ENCODE data around the gene NPB. TPM values are rescaled to one million over a fixed set of nuclear protein-coding genes. Genes with fewer than 3 reads are reported as not detected.
A peak's percentile ranks its signal among the peaks of the same experiment; 100 is the strongest.

Gene NPB
- total and polyA plus RNA-seq, 2 donors (not counting 1 experiment from before 2014, with no cell fraction given), result 0.44 TPM; not detected in 1

- H3K27me3 Mint-ChIP-seq, result no peaks in the 10 kb centered on the region
- H3K4me1 ChIP-seq (ENCODE audit: control insufficient read depth in 2 of 2, insufficient read depth in 2 of 2, low read length in 2 of 2), result peaks cover 10 to 25% of the 10 kb centered on the region in 2 donors
- no peaks in the 10 kb centered on the region for H3K9me3 Mint-ChIP-seq (ENCODE audit: insufficient read depth)
- intact Hi-C loops (cut with micrococcal nuclease), result loop anchor here (1.0 to 5.0 kb wide), 7 partner anchors 20 to 207 kb away; partner anchors contain the start of genes ARL16, MAFG, MCRIP1 and MRPL12
- ATAC-seq (ENCODE audit: low read depth) (no peak), DNase-seq (peak; percentile 55)
- no peaks in the 10 kb centered on the region for H3K27me3 ChIP-seq (replicated peaks in 1 of 4; ENCODE audit: control extremely low read depth in 1 of 4, control insufficient read depth in 3 of 4, insufficient read depth in 4 of 4, low read length in 3 of 4)
- H3K4me1 Mint-ChIP-seq, result peaks cover 19% of the 10 kb centered on the region
- peaks cover 2 to 45% of the 10 kb centered on the region in 2 experiments for H3K36me3 ChIP-seq (replicated peaks in 1 of 2; ENCODE audit: control extremely low read depth in 1 of 2, control insufficient read depth in 1 of 2, extremely low read depth in 1 of 2, insufficient read depth in 2 of 2, low read length in 1 of 2)
- H3K27ac Mint-ChIP-seq, result peak overlapping the region; percentile 88
- peak overlapping the region; percentile 38 for H2AFZ ChIP-seq (ENCODE audit: insufficient read depth, low read depth, low read length, poor library complexity, severe bottlenecking)
- peak overlapping the region; percentile 93 for H3K4me2 ChIP-seq (replicated peaks; ENCODE audit: low read depth, low read length, poor library complexity, severe bottlenecking)
- peaks cover 7% of the 10 kb centered on the region for H4K20me1 ChIP-seq (ENCODE audit: control insufficient read depth, insufficient read depth, low read length, poor library complexity, severe bottlenecking)
- peaks cover 50% of the 10 kb centered on the region for H3K79me2 ChIP-seq (ENCODE audit: control insufficient read depth, insufficient read depth, low read length)
- peak overlapping the region; percentile 84 for H3K9ac ChIP-seq (ENCODE audit: low read length)
- CTCF ChIA-PET, result interaction anchor here (0.7 kb wide), 1 partner anchor 18 kb away, joined by 3 read pairs; no protein-coding TSS in a partner anchor
- POLR2A ChIA-PET, result interaction anchor here (1.0 kb wide), 1 partner anchor 207 kb away, joined by 3 read pairs; the partner anchor contains the start of genes ARL16 and HGS
- H3K9me3 ChIP-seq (ENCODE audit: control extremely low read depth in 1 of 3, control insufficient read depth in 2 of 3, insufficient read depth in 1 of 3, low read length in 2 of 3), result no peaks in the 10 kb centered on the region
- WGBS (ENCODE audit: insufficient coverage), result 11% methylated on average over 65 of the region's 69 CpGs
- H3K4me3 Mint-ChIP-seq, result peak overlapping the region; percentile 83
- H3K27ac ChIP-seq (ENCODE audit: low read length in 2 of 2), result peak overlapping the region; percentile 34 to 83
- TF ChIP-seq, protein P1, sequence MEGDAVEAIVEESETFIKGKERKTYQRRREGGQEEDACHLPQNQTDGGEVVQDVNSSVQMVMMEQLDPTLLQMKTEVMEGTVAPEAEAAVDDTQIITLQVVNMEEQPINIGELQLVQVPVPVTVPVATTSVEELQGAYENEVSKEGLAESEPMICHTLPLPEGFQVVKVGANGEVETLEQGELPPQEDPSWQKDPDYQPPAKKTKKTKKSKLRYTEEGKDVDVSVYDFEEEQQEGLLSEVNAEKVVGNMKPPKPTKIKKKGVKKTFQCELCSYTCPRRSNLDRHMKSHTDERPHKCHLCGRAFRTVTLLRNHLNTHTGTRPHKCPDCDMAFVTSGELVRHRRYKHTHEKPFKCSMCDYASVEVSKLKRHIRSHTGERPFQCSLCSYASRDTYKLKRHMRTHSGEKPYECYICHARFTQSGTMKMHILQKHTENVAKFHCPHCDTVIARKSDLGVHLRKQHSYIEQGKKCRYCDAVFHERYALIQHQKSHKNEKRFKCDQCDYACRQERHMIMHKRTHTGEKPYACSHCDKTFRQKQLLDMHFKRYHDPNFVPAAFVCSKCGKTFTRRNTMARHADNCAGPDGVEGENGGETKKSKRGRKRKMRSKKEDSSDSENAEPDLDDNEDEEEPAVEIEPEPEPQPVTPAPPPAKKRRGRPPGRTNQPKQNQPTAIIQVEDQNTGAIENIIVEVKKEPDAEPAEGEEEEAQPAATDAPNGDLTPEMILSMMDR (IDR thresholded peaks at IDR 0.05), result no peak
- TF ChIP-seq EZH2 (IDR thresholded peaks at IDR 0.05; ENCODE audit: borderline replicate concordance, insufficient read depth, low read depth, low read length, poor library complexity, severe bottlenecking), result no peak
- peak overlapping the region; percentile 4 to 71 (median 62) for H3K4me3 ChIP-seq (ENCODE audit: control extremely low read depth in 1 of 5, extremely low read depth in 1 of 5, insufficient read depth in 1 of 5, low read depth in 2 of 5, low read length in 4 of 5)
Observed at GRCh38 chr17:81890447-81891302, 11.4 kb upstream of the NPB start.

DNA sequence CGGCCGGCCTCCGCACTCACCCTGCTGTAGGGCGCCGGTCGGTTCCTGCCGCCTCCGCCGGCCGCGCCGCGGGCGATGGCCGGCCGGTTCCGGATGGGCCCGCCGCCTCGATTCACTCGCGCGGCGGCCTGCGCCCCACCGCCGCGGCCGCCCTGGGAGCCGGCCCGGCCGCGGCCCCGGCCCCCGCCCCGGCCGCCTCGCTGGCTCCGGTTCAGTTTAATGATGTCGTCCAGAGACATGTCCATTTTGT is 10.8 kb upstream of the NPB start:
- Mint-ChIP-seq H3K4me3 (peak overlapping the region; percentile 98), H3K9me3 (ENCODE audit: insufficient read depth) (no peaks in the 10 kb centered on the region), H3K4me1 (peaks cover 19% of the 10 kb centered on the region), H3K27me3 (no peaks in the 10 kb centered on the region), H3K27ac (peak overlapping the region; percentile 99)
- Histone ChIP-seq H3K27me3 (replicated peaks in 1 of 4; ENCODE audit: control extremely low read depth in 1 of 4, control insufficient read depth in 3 of 4, insufficient read depth in 4 of 4, low read length in 3 of 4) (no peaks in the 10 kb centered on the region), H4K20me1 (ENCODE audit: control insufficient read depth, insufficient read depth, low read length, poor library complexity, severe bottlenecking) (peaks cover 2% of the 10 kb centered on the region), H3K9me3 (ENCODE audit: control extremely low read depth in 1 of 3, control insufficient read depth in 2 of 3, insufficient read depth in 1 of 3, low read length in 2 of 3) (no peaks in the 10 kb centered on the region), H3K4me2 (replicated peaks; ENCODE audit: low read depth, low read length, poor library complexity, severe bottlenecking) (peak overlapping the region; percentile 93), H3K4me1 (ENCODE audit: control insufficient read depth in 2 of 2, insufficient read depth in 2 of 2, low read length in 2 of 2) (peaks cover 10 to 25% of the 10 kb centered on the region in 2 donors), H3K4me3 (ENCODE audit: control extremely low read depth in 1 of 5, extremely low read depth in 1 of 5, insufficient read depth in 1 of 5, low read depth in 2 of 5, low read length in 4 of 5) (peak overlapping the region in 3 of 5 experiments; percentile 62 to 71 (median 64)), H3K79me2 (ENCODE audit: control insufficient read depth, insufficient read depth, low read length) (peaks cover 47% of the 10 kb centered on the region), H3K27ac (ENCODE audit: low read length in 2 of 2) (peak overlapping the region; percentile 34 to 83), H2AFZ (ENCODE audit: insufficient read depth, low read depth, low read length, poor library complexity, severe bottlenecking) (peak overlapping the region; percentile 84), H3K9ac (ENCODE audit: low read length) (peak overlapping the region; percentile 84), H3K36me3 (replicated peaks in 1 of 2; ENCODE audit: control extremely low read depth in 1 of 2, control insufficient read depth in 1 of 2, extremely low read depth in 1 of 2, insufficient read depth in 2 of 2, low read length in 1 of 2) (peaks cover 2 to 42% of the 10 kb centered on the region in 2 experiments)
- ATAC-seq (ENCODE audit: low read depth) (no peak), DNase-seq (no peak)
- POLR2A ChIA-PET, result interaction anchor here (1.0 kb wide), 1 partner anchor 208 kb away, joined by 3 read pairs; the partner anchor contains the start of genes ARL16 and HGS
- WGBS (ENCODE audit: insufficient coverage), result under 1% methylated on average over 40 of the region's 40 CpGs
- TF ChIP-seq, protein P1 (IDR thresholded peaks at IDR 0.05), result no peak
- TF ChIP-seq EZH2 (IDR thresholded peaks at IDR 0.05; ENCODE audit: borderline replicate concordance, insufficient read depth, low read depth, low read length, poor library complexity, severe bottlenecking), result no peak
- intact Hi-C loops (cut with micrococcal nuclease), result loop anchor here (1.0 to 5.0 kb wide), 7 partner anchors 20 to 208 kb away; partner anchors contain the start of genes ARL16, MAFG, MCRIP1 and MRPL12
- CTCF ChIA-PET, result interaction anchor here (1.3 kb wide), 1 partner anchor 69 kb away, joined by 3 read pairs; no protein-coding TSS in a partner anchor

Measured in B cell (primary cell).